Ammon's horn (tissue), 1 donor: ENCODE measurements around the gene GRM7.
"Not testable (repeated sequence)": the region's sequence is repeated elsewhere in the genome, so short reads cannot be mapped to it uniquely, and the experiment has no call there.

Experiments
- DNase-seq: peaks from one replicate; pipeline ENCODE4 v3.0.0-alpha.2; 2016; ENCODE audit warnings: low spot score

GRM7 gene

DNA sequence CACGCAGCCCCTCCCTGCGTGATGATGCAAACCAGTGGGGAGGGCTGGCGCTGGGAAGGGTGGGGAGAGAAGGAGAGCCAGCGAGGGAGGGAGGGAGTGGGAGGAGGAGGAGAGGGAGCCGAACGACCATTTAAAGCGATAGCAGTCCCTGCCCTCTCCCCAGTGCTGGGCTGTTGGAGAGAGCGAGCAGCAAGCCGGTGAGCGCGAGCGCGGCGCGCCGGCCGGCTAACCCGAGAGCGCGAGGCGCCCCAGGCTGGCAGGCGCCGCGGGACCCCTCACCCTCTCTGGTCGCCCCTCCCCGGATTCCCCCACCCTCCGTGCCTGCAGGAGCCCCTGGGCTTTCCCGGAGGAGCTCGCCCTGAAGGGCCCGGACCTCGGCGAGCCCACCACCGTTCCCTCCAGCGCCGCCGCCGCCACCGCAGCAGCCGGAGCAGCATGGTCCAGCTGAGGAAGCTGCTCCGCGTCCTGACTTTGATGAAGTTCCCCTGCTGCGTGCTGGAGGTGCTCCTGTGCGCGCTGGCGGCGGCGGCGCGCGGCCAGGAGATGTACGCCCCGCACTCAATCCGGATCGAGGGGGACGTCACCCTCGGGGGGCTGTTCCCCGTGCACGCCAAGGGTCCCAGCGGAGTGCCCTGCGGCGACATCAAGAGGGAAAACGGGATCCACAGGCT, at the start of gene GRM7:
Gene GRM7, plus strand, starts transcription at position 162 of the 671 bp plus-strand sequence.
- DNase-seq: peak; percentile 90

DNA sequence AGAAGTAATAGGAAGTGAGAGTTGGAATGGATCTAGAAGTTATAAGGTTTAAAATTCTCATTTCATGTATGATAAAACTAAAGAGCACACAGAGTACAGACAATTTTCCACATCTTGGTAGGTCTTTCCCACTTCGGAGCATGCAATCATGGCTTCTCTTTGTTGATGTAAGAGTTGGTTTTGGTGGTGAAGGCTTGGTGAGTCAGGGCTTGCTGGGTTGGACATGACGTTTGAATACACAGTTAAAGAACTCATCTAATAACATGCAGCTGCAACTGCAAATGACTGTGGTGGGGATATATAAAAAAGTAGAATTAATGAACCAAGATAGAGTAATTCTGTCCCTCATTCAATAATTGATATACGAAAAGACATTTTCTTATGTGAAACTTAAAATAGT, 39.5 kb upstream of the GRM7 start:
- DNase-seq: no peak

DNA sequence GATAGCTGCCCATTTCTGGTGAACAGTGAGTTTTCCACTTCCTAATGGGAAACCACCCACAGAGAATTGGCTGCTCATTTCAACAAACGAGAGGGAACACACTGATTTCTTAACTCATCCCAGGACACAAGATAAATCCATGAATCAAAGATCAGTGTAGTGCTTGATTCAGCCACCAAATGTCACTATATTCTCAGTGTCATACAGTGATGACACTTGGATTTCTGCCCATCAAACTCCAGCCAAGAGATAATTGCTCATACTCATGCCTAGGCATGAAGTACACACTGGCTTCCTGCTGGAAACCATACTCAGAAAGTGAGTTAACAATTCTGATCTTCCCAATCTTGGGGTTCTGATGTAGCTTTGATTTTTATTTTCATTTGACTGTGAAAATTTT, 35.4 kb upstream of the GRM7 start:
- no peak for DNase-seq

DNA sequence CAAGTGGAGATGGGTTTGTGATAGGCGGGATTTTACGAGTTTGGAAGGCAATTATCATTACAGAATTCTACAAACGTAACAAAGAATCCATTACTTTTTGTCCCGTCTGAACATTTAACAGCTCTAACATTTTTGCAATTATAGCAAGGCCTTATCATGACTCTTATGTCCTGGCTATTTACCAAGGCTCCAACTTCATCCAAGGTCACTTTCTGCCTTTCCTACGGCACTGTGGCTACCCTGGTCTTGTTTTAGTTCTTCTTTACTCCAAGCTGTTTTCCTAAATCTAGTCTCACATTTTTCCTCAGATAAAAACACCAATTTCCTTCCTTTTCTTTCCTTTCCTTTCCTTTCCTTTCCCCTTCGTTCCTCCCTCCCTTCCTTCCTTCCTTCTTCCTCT, 33.5 kb upstream of the GRM7 start:
- DNase-seq: no peak

DNA sequence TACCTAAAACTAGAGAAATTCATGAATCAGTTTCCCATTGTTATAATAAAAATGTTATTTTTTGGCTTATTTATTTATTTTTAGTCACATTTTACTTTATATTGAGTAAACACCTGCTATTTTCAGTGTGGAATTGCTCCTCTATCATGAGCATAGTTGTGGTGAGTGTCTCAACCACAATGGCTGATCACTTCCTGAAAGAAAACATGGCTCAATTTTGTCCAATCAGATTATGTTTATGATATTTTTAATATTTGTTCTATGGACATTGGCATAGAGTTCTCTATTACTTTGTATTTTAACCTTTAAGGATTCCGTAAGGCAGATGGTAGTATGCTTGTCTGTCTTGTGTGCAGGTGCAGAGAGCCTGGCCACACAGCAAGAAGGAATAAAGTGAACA, 16.2 kb upstream of the GRM7 start:
- no peak for DNase-seq

DNA sequence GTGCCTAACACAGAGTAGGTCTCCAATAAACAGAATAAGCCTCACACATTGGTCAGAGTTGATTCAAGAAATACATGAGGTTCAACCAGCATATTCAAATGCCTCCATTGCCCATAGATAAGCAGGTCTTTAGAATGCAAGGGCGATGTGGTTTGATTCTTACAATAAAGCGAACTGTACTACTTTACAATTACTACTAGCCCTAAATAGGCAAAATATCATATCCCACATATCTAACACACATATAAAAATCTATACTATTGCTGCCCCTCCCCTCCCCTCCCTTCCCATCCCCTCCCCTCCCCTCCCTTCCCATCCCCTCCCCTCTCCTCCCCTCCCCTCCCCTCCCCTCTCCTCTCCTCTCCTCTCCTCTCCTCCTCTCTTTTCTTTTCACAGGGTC, 6.7 kb upstream of the GRM7 start:
- no peak for DNase-seq

DNA sequence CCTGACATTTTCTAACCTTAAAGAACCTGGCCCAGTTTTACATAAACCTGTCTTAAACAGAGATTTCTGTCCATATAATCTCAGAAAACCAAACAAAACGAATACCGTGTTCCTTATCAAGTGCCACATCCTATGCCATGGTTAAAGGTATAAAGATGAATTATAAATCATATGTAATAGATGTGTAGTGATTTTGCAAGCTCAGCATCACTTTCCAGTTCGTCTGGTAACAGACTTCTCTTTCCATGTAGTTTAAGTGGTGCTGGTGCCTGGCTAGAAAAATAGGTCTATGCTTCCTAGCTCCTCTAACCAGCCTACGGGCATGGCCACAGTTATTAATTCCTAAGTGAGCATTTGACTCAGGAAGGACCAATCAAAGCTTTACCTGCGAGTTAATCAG, 3.4 kb upstream of the GRM7 start:
- DNase-seq: no peak

DNA sequence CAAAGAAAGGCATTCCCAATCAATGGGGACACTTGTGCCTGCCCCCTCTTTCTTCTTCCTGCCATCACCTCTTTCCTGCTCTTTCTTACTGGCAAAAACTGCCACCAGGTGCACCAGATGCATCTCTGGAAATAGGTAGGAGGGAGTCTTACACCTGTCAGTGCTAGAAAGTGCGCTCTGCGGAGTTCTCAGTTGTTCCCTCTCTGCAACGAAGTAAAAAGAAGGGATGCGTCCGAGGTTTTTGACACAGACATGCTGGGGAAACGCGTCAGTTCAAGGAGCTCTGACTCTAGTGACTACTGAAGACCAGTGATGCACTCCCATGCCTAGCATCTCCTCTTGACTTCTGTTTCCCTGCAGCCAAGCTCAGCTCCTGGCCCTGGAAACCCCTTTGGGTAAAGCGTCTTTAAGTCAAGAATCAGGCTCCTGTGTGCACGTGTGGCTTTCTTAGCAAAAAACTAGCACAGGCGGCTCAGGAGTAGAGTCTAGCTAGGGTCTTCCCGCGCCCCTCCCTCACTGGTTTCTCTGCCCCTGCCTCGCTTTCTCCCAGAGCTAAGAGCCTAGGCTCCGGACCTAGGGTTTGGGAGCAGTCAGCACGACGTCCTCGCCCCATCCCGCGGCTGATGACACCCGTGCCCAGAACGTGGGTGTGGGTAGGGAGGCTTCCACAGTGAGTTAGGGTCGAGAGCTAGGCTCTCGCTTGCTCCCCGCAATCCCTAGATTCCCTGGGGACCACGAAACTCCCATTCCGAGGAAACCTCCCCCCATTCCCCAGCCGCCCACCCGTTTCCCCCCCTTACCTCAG, 564 bp upstream of the GRM7 start:
- DNase-seq: no peak

DNA sequence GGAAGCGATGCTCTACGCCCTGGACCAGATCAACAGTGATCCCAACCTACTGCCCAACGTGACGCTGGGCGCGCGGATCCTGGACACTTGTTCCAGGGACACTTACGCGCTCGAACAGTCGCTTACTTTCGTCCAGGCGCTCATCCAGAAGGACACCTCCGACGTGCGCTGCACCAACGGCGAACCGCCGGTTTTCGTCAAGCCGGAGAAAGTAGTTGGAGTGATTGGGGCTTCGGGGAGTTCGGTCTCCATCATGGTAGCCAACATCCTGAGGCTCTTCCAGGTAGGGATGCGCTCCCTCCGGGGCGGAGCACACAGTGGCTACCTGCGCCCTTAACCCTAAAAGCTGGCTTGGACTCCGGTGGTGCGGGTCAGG, 698 bp downstream of the GRM7 start:
- DNase-seq: peak; percentile 11

DNA sequence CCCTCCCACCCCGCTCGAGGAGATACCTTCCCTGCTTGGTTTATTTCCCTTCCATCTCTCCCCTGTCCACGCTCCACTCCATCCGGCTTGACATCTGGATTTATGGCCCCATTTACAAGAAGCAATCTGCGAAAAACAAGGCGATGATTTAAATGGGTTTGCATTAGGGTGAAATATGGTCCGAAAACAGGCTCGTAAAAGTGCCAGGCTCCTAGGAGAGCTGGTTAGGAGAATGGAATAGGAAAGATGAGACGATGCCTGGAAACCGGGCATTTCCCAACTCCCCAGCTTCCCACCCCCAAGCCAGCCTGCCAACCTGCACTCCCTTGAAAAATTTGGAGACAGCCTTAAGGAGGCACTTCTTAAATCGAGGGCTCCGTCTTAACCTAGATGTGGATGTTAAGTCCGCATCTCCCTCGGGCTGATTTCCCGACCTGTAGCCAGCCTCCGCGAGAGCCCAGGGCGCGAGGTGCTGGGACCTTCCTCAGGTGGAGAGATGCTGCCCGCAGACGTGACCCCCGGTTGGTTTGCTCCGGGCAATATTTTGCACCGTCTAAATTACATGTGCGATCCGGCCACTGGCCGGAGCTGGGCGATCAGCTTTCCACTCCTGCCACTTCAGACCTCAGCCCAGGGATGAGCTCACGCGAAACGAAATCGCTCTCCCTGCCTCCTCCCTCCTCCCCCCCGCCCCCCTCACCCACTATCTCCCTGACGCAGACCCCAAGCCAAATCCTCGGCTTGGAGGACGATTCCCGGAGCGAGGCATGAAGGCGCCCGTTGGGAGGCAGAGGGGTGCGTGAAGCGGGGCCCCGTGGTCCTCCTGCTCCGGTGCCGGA, 1.3 kb downstream of the GRM7 start:
- DNase-seq: peak; percentile 13

DNA sequence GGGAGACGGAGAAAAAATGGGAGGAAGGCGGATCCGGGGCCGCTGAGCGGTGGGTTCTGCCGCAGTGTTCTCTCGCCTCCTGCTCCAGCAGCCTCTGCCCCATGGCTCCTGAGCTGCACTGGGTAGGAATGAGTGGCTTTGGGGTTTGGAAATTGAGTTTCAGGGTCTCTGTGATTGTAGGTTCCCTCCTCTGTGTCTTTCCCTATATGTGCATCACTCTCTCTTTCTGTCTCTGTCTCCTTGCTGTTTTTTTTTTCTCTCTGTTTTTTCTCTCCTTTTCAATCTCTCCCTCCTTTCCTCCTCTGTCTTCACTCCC, 1.9 kb downstream of the GRM7 start:
- peak; percentile 5 for DNase-seq

DNA sequence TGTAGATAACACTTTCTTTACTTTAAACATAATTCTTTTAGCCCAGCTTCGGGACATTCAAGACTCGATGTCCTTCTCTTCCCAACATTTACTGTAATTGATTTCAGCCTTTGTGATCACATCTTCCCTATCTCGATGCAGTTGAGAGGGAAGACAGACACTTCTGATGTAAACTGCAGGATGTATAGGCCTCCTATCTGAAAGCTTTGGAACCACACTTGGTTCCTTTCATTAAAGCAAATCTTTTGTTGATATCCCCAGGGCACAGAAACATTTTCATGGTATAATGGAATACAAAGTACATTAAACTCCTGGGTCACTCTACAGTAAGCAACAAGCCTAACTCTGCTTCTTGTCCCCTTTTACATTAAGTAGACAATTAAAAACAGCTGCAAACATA, 6.4 kb downstream of the GRM7 start:
- DNase-seq: no peak

DNA sequence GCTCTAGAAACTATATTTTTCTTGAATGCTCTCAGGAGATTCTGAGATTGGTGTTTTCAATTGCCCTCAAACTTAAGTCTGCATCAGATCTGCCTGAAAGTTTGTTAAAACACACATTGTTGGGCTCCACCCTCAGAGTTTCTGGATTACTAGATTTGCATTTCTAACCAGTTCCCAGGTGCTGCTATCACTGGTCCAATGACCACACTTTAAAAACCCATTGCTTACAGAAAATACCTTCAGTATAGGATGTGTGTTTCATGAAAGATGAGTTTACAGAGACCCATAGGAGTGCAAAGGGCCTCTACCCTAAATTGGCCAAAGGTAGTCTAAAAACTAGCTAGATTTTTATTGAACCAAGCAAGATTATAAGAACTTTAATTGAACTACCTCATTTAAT, 17.8 kb downstream of the GRM7 start:
- no peak for DNase-seq

DNA sequence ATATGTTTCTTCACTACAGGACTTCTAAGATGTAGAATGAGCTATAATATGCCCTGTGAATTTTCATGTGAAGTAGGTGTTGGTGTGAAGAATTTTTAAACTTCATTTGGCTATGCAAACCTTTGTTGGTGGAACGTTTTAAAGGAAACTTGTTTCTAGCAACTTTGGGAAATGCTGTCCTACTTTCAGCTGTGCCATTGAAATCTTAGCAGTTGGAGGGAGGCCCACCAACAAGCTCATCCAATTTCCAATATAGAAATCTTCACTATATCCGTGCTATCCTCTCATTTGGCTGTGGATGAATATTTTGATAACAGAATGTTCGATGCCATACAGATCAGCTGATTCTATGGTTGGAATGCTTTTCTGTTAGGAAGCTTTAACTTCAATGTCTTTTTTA, 51.3 kb downstream of the GRM7 start:
- DNase-seq: no peak

DNA sequence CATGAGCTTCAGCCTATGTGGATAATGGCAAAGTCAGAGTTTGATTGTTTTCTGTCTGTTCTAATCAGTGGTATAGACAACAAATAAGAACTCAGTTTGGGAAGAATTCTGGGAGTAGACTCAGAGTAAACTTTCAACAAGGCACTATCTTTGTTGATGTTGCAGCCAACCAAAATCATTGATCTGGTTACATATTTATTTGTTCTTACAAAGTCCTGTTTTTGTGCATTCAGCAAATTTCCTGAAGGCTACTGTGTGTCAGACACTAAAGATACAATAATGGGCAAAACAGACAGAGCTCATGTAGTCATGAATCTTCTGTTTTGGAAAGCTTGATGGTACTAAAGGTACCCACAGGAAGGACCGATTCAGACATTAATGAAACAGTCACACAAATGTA, 55.0 kb downstream of the GRM7 start:
- no peak for DNase-seq

DNA sequence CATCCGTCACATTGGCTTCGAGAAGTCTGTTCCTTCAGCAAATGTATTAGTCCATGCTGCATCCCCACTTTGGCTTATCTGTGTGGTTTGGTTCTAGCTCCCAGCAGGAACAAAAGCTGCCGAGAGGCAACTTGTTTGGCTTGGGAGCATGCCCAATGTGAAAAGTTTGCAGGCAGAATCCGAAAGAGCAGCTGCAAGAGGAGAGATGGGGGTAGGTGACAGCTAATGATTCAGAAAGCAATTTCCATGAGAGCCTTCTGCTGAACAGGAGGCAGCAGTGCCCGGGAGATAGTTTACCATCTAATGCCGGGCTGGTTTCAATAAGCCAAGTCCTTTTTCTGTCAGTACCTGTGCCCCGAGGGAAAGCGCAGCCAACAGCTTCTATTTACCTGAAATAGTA, 60.2 kb downstream of the GRM7 start:
- DNase-seq: peak; percentile 66

DNA sequence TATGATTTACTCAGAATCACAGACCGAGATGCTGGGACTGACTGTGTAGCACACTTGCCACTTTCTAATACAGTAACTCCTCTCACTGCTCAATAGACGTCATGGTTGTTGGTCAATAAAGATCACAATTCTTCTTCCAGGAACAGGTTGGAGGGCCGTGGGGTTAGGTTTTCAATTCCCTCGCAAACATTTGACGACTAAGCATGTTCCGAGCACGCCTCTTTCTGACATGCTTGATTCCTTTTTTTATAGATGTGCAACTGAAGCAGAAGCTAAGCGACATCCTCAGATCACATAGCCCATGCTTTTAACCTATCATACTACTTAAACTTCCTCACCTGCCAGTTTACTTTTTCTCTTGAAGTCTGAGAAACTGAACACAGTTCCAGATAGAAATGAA, 61.0 kb downstream of the GRM7 start:
- no peak for DNase-seq

DNA sequence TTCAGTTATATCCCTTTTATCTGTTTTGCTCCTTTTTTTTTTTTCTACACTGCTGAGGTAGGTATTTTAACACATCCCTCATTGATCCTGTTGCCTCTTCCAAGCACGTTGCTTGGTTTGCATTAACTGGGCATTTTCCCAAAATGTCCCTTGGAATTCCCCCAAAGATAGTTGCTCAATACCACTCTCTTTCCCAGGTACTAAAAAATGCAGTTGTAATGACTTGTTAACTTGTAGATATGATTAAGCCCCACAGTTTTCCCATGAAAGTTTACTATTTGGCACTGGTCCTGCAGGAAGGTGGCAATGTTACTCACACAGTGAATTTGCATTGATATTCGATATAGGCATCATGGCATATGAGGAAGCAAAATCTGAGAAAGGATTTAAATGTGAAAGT, 67.1 kb downstream of the GRM7 start:
- no peak for DNase-seq

DNA sequence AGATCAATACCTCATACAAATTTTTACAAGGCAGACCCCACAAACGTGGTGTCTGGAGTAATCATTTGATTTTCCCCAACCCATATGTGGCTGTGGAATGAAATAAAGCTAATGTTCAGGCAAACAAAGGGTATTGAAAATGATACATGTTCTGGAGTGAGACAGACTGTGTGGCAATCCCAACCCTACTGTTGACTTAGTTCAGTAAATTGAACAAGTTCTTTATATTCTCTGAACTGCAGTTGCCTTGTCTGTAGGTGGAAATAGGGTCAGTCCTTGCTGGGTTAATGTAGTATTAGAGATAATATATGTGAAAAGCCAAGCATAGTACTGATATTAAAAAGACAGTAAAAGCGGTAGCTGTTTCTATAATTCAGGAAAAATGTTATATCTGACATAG, 69.0 kb downstream of the GRM7 start:
- DNase-seq: no peak

DNA sequence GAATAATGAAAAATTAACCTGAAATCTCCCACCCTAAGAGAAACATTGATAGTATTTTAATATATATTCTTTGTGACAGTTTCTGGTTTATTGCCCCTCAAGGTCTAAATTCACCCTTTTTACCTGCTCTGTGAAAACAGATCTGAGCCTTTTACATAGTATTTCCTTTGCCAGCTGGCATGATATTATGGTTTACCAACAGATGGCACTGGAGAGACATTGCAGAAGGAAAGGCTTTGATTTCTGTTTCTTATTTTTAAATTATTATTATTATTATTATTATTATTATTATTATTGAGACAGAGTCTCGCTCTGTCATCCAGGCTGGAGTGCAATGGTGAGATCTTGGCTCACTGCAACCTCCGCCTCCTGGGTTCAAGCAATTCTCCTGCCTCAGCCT, 74.5 kb downstream of the GRM7 start:
- DNase-seq: not testable (repeated sequence)

DNA sequence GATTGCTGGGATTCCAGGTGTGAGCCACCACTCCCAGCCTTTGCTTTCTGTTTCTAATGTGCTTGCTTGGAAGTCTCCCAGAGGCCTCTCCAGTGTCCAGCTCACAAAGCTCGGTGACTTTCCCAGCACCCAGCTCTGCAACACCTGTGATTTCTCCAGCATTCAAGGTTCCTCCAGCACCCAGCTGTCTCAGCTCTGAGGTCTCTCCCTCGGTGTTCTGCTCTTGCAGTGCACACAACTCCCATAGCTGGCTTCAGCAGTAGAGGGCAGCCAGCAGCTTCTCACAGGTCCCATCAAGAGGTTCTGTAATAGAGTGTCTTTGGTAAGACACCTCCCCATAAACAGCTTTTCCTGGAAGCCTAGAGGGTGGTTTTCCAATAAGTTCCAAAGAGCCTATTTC, 75.1 kb downstream of the GRM7 start:
- no peak for DNase-seq

DNA sequence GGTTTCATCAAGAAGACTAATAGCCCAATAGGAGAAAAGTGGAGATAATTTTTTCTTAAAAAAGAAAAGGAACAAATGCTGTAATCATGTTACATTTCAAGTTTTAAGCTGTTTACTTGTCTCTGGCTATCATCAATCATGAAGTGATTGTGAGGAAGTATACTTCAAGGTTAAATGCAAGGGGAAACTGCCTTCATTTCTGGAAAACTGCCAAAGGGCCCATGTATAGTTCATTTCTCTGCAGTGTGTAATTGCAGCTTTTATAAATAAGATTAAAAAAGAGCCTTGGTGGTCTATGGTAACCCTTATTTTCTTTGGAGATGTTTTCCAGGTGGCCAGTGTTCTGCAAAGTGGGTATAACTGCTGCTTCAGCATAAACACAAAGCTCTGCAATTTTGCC, 101.9 kb downstream of the GRM7 start:
- no peak for DNase-seq

DNA sequence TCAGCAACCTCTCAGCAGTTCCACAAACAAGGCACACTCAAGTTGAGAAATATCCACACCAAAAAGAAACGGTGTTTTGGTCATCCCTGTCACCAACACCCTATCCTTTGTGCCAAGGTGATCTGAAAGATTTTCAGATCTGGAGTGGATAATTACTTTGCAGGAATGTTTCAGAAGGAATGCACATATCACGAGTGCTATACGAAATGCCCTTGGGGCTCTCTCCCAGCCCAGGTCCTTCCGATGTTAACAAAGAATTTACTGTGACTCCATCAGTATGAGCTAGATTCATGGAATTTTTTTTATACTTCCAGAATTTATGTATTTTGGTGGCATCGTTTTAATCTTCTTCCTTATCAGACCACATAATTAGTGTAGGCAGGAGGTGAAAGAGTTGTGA, 105.0 kb downstream of the GRM7 start:
- DNase-seq: no peak
